Mammary microvascular endothelial cell (primary cell): Measurements from ENCODE around the gene UMPS. TPM values are rescaled to one million over a fixed set of nuclear protein-coding genes. Genes with fewer than 3 reads are reported as not detected.

Experiments
- total RNA-seq: library from RNA; depleted of rRNA; stranded (reverse); fragments of >200 nt; gene quantifications from 2 replicates; pipeline ENCODE4 v1.2.3, GENCODE V29; 2015

Gene UMPS
- total RNA-seq, result 30.9 and 38.0 TPM in 2 replicates

GRCh38 chr3:124730129-124730940 lies at the start of gene UMPS:
Gene UMPS (plus strand): TSS chr3:124730452. CDS start chr3:124730472, 20 bp downstream.

Other genes with a start within 250 kb of the UMPS start
- gene ITGB5, start 156.9 kb downstream of the UMPS start, total RNA-seq, result 190 and 217 TPM in 2 replicates
- gene MUC13, start 204.3 kb downstream of the UMPS start, total RNA-seq, result not detected in 2 replicates